Spleen (tissue), 13 donors: ENCODE measurements around the gene BTBD3. TPM values are rescaled to one million over a fixed set of nuclear protein-coding genes. Genes with fewer than 3 reads are reported as not detected.
A peak's percentile ranks its signal among the peaks of the same experiment; 100 is the strongest.

Experiments used
- DNase-seq: peaks from one replicate; pipeline ENCODE4 v3.0.0-alpha.2; 2020
- H3K27ac ChIP-seq, 8 donors: fragments of 200-600 bp; sonication (generic) in 7 of 8; 1 replicate in 4 of 8; 2 replicates in 4 of 8; pipeline versions ENCODE4 v1.5.0 to v1.8.0; 2016 to 2021; ENCODE audit warnings: inconsistent platforms in 4 of 8, mild to moderate bottlenecking in 4 of 8, moderate library complexity in 1 of 8
- H3K27me3 ChIP-seq, 7 donors: fragments of 200-600 bp; sonication (generic) in 6 of 7; replicated peaks in 1 of 7; 1 replicate in 4 of 7; 2 replicates in 3 of 7; pipeline versions ENCODE4 v1.5.0 to v1.8.0; 2016 to 2021; ENCODE audit warnings: inconsistent platforms in 3 of 7, mild to moderate bottlenecking in 1 of 7
- H3K36me3 ChIP-seq, 6 donors: fragments of 200-600 bp; sonication (generic) in 5 of 6; 1 replicate in 4 of 6; 2 replicates in 2 of 6; pipeline versions ENCODE4 v1.5.0 to v1.8.0; 2016 to 2021; ENCODE audit warnings: inconsistent platforms in 2 of 6
- H3K4me1 ChIP-seq, 6 donors: fragments of 200-600 bp; sonication (generic) in 5 of 6; 1 replicate in 3 of 6; 2 replicates in 3 of 6; pipeline versions ENCODE4 v1.5.0 to v1.8.0; 2016 to 2021; ENCODE audit warnings: inconsistent platforms in 3 of 6
- H3K4me3 ChIP-seq, 8 donors: fragments of 200-600 bp; sonication (generic) in 7 of 8; 1 replicate in 4 of 8; 2 replicates in 4 of 8; pipeline versions ENCODE4 v1.5.0 to v1.8.0; 2016 to 2021; ENCODE audit warnings: inconsistent platforms in 4 of 8, mild to moderate bottlenecking in 4 of 8, moderate library complexity in 2 of 8
- H3K9me3 ChIP-seq, 8 donors: fragments of 200-600 bp; sonication (generic) in 7 of 8; 1 replicate in 4 of 8; 2 replicates in 4 of 8; pipeline versions ENCODE4 v1.5.0 to v1.8.0; 2016 to 2021; ENCODE audit warnings: inconsistent platforms in 4 of 8
- CTCF ChIP-seq, 11 experiments: fragments of 200-600 bp in 7 of 11; fragments of 450-650 bp in 4 of 11; sonication (generic) in 4 of 11; IDR thresholded peaks in 8 of 11; conservative IDR thresholded peaks in 3 of 11; 1 replicate in 7 of 11; 2 replicates in 4 of 11; pipeline versions ENCODE4 v1.4.0 to v1.8.0; 2016 to 2021; ENCODE audit warnings: antibody characterized with exemption in 11 of 11, inconsistent platforms in 4 of 11, mild to moderate bottlenecking in 1 of 11
- POLR2A ChIP-seq, 3 donors: fragments of 450-650 bp; IDR thresholded peaks; one replicate each; pipeline ENCODE4 v1.5.1; 2017; ENCODE audit warnings: antibody characterized with exemption in 3 of 3, mild to moderate bottlenecking in 1 of 3
- POLR2AphosphoS5 ChIP-seq, 3 donors: sonication (generic); formaldehyde crosslinking; IDR thresholded peaks; one replicate each; pipeline ENCODE4 v1.5.1; 2017; ENCODE audit warnings: antibody characterized with exemption in 3 of 3
- WGBS, 5 donors: extraction: QIAGEN DNeasy Blood & Tissue Kit in 3 of 5; methylation state at CpG; one replicate each; pipeline versions ENCODE4 v1.1.5 to v1.1.7; 2013 to 2018; 5-methylcytosine and 5-hydroxymethylcytosine counted together
- intact Hi-C: fragments of 100-400 bp; cut with DNase I; formaldehyde crosslinking; loops from one replicate; pipeline ENCODE4 v1.15.0; 2023; ENCODE audit warnings: low total_unique reads
- long read RNA-seq, 2 donors: transcript quantifications; one replicate each; lab custom pipeline, GENCODE V29; 2026
- polyA plus RNA-seq, 3 donors: library from polyadenylated mRNA; stranded (reverse); fragments of 200-250 nt; gene quantifications; one replicate each; pipeline ENCODE4 v1.2.1, GENCODE V29; 2013
- total RNA-seq, 7 donors: library from RNA; depleted of rRNA in 3 of 7; stranded (reverse); fragments of >200 nt in 3 of 7; fragmentation: NEBNext Ultra II Directional in 4 of 7; extraction: Animal tissue kit (Norgen Biotek cat#: 25700) in 4 of 7; gene quantifications; one replicate each; pipeline versions ENCODE4 v1.1.0 to v1.2.1, GENCODE V29; 2016 to 2021
- donor health status: healthy with polysubstance abuse.
- donor health status: DM: no; HTN: no; CAD: no; lungs with moderate emphysema.
- donor health status: DM: no; HTN: no; CAD: no.
- donor health status: Bipolar disorder and iron deficiency.
- donor health status: healthy.
- donor health status: DM: no; HTN: no; CAD: no.
- donor health status: DM: yes; HTN: yes; CAD: no.

Gene BTBD3
- total RNA-seq (10 to 100 TPM; 14.8 to 30.7 (median 22.6) TPM), polyA plus RNA-seq (1 to 10 TPM; 3.3 to 5.9 (median 3.5) TPM)
- long read RNA-seq, donor 1, full-length matches to known transcripts = 23 of 23 reads
- long read RNA-seq, donor 1, partial matches to known transcripts = 0 of 23 reads
- long read RNA-seq, donor 1, other reads (novel, unspliced or antisense) = 0 of 23 reads
- long read RNA-seq, donor 2, full-length matches to known transcripts = 4 of 4 reads
- long read RNA-seq, donor 2, partial matches to known transcripts = 0 of 4 reads
- long read RNA-seq, donor 2, other reads (novel, unspliced or antisense) = 0 of 4 reads

- H3K9me3 ChIP-seq = no peaks in the 10 kb centered on the region
- H3K27me3 ChIP-seq = no peaks in the 10 kb centered on the region
- intact Hi-C loops = no loop called here
- TF ChIP-seq POLR2A (IDR thresholded peaks at IDR 0.05) = peak in 1 of 3 donors; percentile 70
- peak in 2 of 3 donors; percentile 65 to 83 for TF ChIP-seq POLR2AphosphoS5 (IDR thresholded peaks at IDR 0.05)
- TF ChIP-seq CTCF (IDR thresholded peaks at IDR 0.05 in 8 of 11, conservative IDR thresholded peaks at IDR 0.05 in 3 of 11) = no peak
- peaks cover 0 to 2% (median under 1%) of the 10 kb centered on the region in 6 donors for H3K36me3 ChIP-seq
- 12 to 28% (median 14%) methylated on average over 4 of the region's 4 CpGs for WGBS, 5 donors
- peaks cover 0 to 31% (median 11%) of the 10 kb centered on the region in 6 donors for H3K4me1 ChIP-seq
- H3K4me3 ChIP-seq = peak within 1 kb of the TSS in 7 of 8 donors; percentile 9 to 53 (median 24)
- peak within 1 kb of the TSS in 4 of 8 donors; percentile 1 to 46 (median 23) for H3K27ac ChIP-seq
- no peak for DNase-seq
Measured at GRCh38 chr20:11917663-11918062, at the start of gene BTBD3. BTBD3 (plus strand) TSS chr20:11917893; CDS start chr20:11918276, 383 bp downstream.

GRCh38 chr20:11869641-11870040 lies 48.1 kb upstream of the BTBD3 start:
- H3K4me1 ChIP-seq = no peaks in the 10 kb centered on the region
- TF ChIP-seq POLR2AphosphoS5 (IDR thresholded peaks at IDR 0.05) (no peak), CTCF (IDR thresholded peaks at IDR 0.05 in 8 of 11, conservative IDR thresholded peaks at IDR 0.05 in 3 of 11) (no peak), POLR2A (IDR thresholded peaks at IDR 0.05) (no peak)
- H3K27ac ChIP-seq = no peak overlapping the region
- intact Hi-C loops = no loop called here
- no peaks in the 10 kb centered on the region for H3K9me3 ChIP-seq
- DNase-seq = no peak
- no peak overlapping the region for H3K4me3 ChIP-seq
- no peaks in the 10 kb centered on the region for H3K36me3 ChIP-seq
- no peaks in the 10 kb centered on the region for H3K27me3 ChIP-seq

GRCh38 chr20:11870411-11870810 lies 47.3 kb upstream of the BTBD3 start:
- Histone ChIP-seq H3K36me3 (no peaks in the 10 kb centered on the region), H3K27ac (no peak overlapping the region), H3K4me3 (no peak overlapping the region), H3K9me3 (no peaks in the 10 kb centered on the region), H3K4me1 (no peaks in the 10 kb centered on the region), H3K27me3 (no peaks in the 10 kb centered on the region)
- DNase-seq = no peak
- 51 to 69% (median 59%) methylated on average over 3 of the region's 3 CpGs for WGBS, 5 donors
- intact Hi-C loops = no loop called here
- TF ChIP-seq POLR2A (IDR thresholded peaks at IDR 0.05) = no peak
- no peak for TF ChIP-seq CTCF (IDR thresholded peaks at IDR 0.05 in 8 of 11, conservative IDR thresholded peaks at IDR 0.05 in 3 of 11)
- no peak for TF ChIP-seq POLR2AphosphoS5 (IDR thresholded peaks at IDR 0.05)

- no peak overlapping the region for H3K27ac ChIP-seq
- no peaks in the 10 kb centered on the region for H3K36me3 ChIP-seq
- no peaks in the 10 kb centered on the region for H3K4me1 ChIP-seq
- H3K4me3 ChIP-seq = no peak overlapping the region
- intact Hi-C loops = no loop called here
- TF ChIP-seq CTCF (IDR thresholded peaks at IDR 0.05 in 8 of 11, conservative IDR thresholded peaks at IDR 0.05 in 3 of 11) = no peak
- TF ChIP-seq POLR2AphosphoS5 (IDR thresholded peaks at IDR 0.05) = no peak
- no peak for TF ChIP-seq POLR2A (IDR thresholded peaks at IDR 0.05)
- DNase-seq = no peak
- H3K9me3 ChIP-seq = peaks cover 0 to 7% (median 0%) of the 10 kb centered on the region in 8 donors
- H3K27me3 ChIP-seq = no peaks in the 10 kb centered on the region
Measured at GRCh38 chr20:11876555-11876954, 41.1 kb upstream of the BTBD3 start.
